HuH-7.5 (cell line): Measurements from ENCODE around the gene ACTR6.

ENCODE experiments used
- DNase-seq: peaks from one replicate; pipeline ENCODE4 v3.0.0; 2011; ENCODE audit warnings: low spot score

Gene ACTR6

GRCh38 chr12:100266585-100266834, 65.9 kb downstream of the ACTR6 start:
- DNase-seq: peak; percentile 89

GRCh38 chr12:100266835-100267602, 66.4 kb downstream of the ACTR6 start, which contains the start of the genes DEPDC4 and SCYL2:
TSS of gene DEPDC4 (minus strand) at chr12:100267079. CDS start at chr12:100267076, 3 bp downstream.
TSS of gene SCYL2 (plus strand) at chr12:100267177. CDS start at chr12:100282971, 15,794 bp downstream.
- peak; percentile 70 for DNase-seq

DNA sequence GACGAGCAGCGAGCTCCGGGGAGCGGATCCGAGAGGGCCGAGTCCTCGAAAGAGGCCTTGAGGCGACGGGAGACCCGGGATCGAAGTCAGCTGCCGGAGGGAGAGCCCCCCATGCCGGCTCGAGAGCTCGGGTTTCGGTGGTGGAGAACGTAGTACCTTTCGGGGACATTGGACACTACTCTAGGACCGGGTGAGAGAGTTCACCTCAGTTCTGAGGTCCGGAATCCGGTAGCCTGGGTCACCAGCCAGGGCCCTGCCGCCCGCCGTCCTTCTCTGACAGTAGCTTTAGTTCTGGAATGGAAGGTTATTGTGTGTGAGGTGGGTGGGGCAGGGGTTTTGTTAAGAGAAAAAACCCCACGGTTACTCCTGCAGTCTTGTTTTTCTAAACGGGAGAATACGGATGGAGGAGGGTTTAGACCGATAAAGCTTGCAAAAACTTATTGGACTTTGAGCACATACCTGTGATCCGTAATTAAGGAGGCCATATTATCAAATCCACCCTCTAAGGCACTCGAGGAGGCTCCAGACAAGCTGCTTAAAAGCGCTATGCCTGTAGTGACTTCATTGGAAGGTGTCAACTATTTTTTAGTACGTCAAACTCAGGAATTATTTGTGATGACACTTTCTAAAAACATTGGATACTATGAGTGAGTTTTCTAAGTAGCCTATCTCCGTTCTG, 67.1 kb downstream of the ACTR6 start:
- peak; percentile 25 for DNase-seq

GRCh38 chr12:100268835-100269564, 68.4 kb downstream of the ACTR6 start:
- no peak for DNase-seq

DNA sequence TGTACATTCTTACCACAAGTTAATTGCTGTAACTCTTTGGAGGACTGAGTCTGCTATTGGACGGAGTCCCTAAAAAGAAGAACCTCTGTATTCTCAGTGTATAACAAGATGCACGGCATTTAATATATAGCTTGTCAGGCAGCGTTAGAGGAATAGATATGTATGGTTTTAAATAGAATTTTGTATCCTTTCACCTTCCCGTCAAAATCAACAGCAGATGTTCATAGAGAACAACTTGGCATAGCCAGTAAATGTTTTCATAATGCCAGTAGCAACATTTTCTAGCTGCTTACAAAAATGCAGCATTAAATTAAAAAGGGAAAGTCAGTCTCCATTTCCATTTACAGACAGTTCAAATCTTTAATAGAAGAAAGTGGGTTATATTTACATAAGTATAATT, 73.2 kb downstream of the ACTR6 start:
- no peak for DNase-seq
